Measurements from ENCODE around the gene CEP350. TPM values are rescaled to one million over a fixed set of nuclear protein-coding genes. Genes with fewer than 3 reads are reported as not detected.

CEP350 gene
- polyA plus RNA-seq, 2 of the 4 experiments (the other 2 are of a cell fraction), result 6.4 to 22.6 TPM

DNA sequence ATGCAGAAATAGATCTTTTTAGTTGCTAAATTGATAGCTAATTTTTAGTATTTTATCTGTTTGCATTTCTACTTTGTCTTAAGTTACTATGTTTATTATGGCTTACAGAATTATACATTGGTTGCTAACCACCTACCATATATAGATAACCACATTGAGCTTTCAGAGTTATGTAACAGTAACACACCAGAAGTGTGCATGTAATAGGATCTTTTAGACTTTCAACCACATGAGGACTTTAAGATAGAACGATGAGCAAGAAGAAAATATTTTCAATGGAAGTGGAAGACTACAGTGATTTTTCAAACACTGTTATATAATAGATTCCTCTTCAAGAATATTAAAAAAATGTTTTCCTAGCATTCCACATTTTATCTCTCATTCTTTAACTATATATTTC lies 43.7 kb upstream of the CEP350 start:
- ATAC-seq, result no peak

DNA sequence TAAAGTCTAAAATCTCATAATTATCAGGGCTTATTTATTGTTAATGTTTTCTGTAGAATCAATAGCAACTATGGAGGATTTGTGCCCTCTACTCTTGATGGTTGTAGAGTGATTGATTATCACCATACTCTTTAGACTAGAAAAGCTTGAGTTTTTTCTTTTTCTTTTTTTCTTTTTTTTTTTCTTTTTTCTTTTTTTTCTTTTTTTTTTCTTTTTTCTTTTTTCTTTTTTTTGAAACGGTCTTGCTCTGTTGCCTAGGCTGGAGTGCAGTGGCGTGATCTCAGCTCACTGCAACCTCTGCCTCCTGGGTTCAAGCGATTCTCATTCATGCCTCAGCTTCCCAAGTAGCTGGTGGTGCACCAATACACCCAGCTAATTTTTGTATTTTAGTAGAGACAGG lies 42.8 kb upstream of the CEP350 start:
- POLR2A ChIA-PET, result interaction anchor here (0.7 to 2.1 kb wide), 2 partner anchors 23 to 29 kb away, joined by 4 to 10 read pairs; partner anchors contain the start of gene TOR1AIP1
- no peak overlapping the region for H3K4me2 ChIP-seq
- TF ChIP-seq ZSCAN20 (CRISPR knock-in tag; IDR thresholded peaks at IDR 0.05), result no peak
- TF ChIP-seq, protein P1, sequence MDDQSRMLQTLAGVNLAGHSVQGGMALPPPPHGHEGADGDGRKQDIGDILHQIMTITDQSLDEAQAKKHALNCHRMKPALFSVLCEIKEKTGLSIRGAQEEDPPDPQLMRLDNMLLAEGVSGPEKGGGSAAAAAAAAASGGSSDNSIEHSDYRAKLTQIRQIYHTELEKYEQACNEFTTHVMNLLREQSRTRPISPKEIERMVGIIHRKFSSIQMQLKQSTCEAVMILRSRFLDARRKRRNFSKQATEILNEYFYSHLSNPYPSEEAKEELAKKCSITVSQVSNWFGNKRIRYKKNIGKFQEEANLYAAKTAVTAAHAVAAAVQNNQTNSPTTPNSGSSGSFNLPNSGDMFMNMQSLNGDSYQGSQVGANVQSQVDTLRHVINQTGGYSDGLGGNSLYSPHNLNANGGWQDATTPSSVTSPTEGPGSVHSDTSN (IDR thresholded peaks at IDR 0.05), result no peak
- no peak for TF ChIP-seq NFE2L2 (conservative IDR thresholded peaks at IDR 0.05; ENCODE audit: low read length)
- TF ChIP-seq MYC (IDR thresholded peaks at IDR 0.05; ENCODE audit: borderline replicate concordance, low read length), result no peak
- no peak for TF ChIP-seq HOXA7 (CRISPR knock-in tag; IDR thresholded peaks at IDR 0.05)
- TF ChIP-seq KDM1A (IDR thresholded peaks at IDR 0.05; ENCODE audit: low read depth), result no peak
- TF ChIP-seq, protein P2, sequence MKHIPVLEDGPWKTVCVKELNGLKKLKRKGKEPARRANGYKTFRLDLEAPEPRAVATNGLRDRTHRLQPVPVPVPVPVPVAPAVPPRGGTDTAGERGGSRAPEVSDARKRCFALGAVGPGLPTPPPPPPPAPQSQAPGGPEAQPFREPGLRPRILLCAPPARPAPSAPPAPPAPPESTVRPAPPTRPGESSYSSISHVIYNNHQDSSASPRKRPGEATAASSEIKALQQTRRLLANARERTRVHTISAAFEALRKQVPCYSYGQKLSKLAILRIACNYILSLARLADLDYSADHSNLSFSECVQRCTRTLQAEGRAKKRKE (CRISPR knock-in tag; IDR thresholded peaks at IDR 0.05; ENCODE audit: low read depth), result no peak
- no peak for TF ChIP-seq HOXB5 (CRISPR knock-in tag; IDR thresholded peaks at IDR 0.05)
- CTCF ChIA-PET, result interaction anchor here (0.6 to 0.7 kb wide), 3 partner anchors 13 to 382 kb away, joined by 3 to 4 read pairs (median 3); no protein-coding TSS in a partner anchor
- no peaks in the 10 kb centered on the region for H3K4me1 ChIP-seq
- H3K9me3 ChIP-seq, result no peaks in the 10 kb centered on the region
- ATAC-seq (no peak), DNase-seq (ENCODE audit: low read depth in 1 of 2, low spot score in 1 of 2) (no peak), FAIRE-seq (no peak)
- 89% methylated on average over 3 of the region's 3 CpGs for WGBS (ENCODE audit: missing lambda C conversion rate)
- H3K27ac ChIP-seq, result no peak overlapping the region
- H3K4me3 ChIP-seq, result no peak overlapping the region

More for the DNA sequence above, 43.7 kb upstream of the CEP350 start:
- no peaks in the 10 kb centered on the region for H3K4me1 ChIP-seq
- H3K4me2 ChIP-seq, result no peak overlapping the region
- 90% methylated on average over 1 of the region's 1 CpG for WGBS (ENCODE audit: missing lambda C conversion rate)
- POLR2A ChIA-PET, result interaction anchor here (2.1 kb wide), 1 partner anchor 28 kb away, joined by 10 read pairs; the partner anchor contains the start of gene TOR1AIP1
- CTCF ChIA-PET, result interaction anchor here (0.7 to 1.3 kb wide), 2 partner anchors 11 to 14 kb away, joined by 3 read pairs; no protein-coding TSS in a partner anchor
- H3K27ac ChIP-seq, result no peak overlapping the region
- no peak for TF ChIP-seq CBX8 (IDR thresholded peaks at IDR 0.05)
- TF ChIP-seq FOXS1 (CRISPR knock-in tag; IDR thresholded peaks at IDR 0.05), result no peak
- TF ChIP-seq BHLHE40 (IDR thresholded peaks at IDR 0.05; ENCODE audit: low read depth, low read length), result no peak
- no peak for TF ChIP-seq TP53 (CRISPR knock-in tag; IDR thresholded peaks at IDR 0.05)
- TF ChIP-seq HES2 (IDR thresholded peaks at IDR 0.05), result no peak
- TF ChIP-seq JUN (IDR thresholded peaks at IDR 0.05), result no peak
- TF ChIP-seq, protein P3, sequence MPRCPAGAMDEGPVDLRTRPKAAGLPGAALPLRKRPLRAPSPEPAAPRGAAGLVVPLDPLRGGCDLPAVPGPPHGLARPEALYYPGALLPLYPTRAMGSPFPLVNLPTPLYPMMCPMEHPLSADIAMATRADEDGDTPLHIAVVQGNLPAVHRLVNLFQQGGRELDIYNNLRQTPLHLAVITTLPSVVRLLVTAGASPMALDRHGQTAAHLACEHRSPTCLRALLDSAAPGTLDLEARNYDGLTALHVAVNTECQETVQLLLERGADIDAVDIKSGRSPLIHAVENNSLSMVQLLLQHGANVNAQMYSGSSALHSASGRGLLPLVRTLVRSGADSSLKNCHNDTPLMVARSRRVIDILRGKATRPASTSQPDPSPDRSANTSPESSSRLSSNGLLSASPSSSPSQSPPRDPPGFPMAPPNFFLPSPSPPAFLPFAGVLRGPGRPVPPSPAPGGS (IDR thresholded peaks at IDR 0.05), result no peak
- TF ChIP-seq POLR2A (IDR thresholded peaks at IDR 0.05; ENCODE audit: low read length), result no peak
- TF ChIP-seq EHF (CRISPR knock-in tag; IDR thresholded peaks at IDR 0.05), result no peak
- no peak for TF ChIP-seq HMGXB4 (CRISPR knock-in tag; IDR thresholded peaks at IDR 0.05; ENCODE audit: borderline replicate concordance)
- no peak for TF ChIP-seq JUNB (IDR thresholded peaks at IDR 0.05)
- TF ChIP-seq HOXB13 (CRISPR knock-in tag; IDR thresholded peaks at IDR 0.05; ENCODE audit: low read depth), result no peak
- no peak for DNase-seq (ENCODE audit: low read depth in 1 of 2, low spot score in 1 of 2)
- H3K4me3 ChIP-seq, result no peak overlapping the region
- FAIRE-seq, result no peak
- H3K9me3 ChIP-seq, result no peaks in the 10 kb centered on the region

Data from A549 (cell line).